ENCODE data around the gene VWA5B2.

The VWA5B2 gene

GRCh38 chr3:184249412-184250166 lies 20.2 kb downstream of the VWA5B2 start, which contains the start of gene EEF1AKMT4:
EEF1AKMT4 (plus strand) TSS chr3:184249672; CDS start chr3:184249695, 23 bp downstream.
- peaks cover 7% of the 10 kb centered on the region for H3K36me3 Mint-ChIP-seq (ENCODE audit: low read depth)
- peak in 2 of 3 experiments; percentile 47 for TF ChIP-seq CTCF (IDR thresholded peaks at IDR 0.05; ENCODE audit: unreplicated experiment in 3 of 3)
- no peaks in the 10 kb centered on the region for H3K27me3 Mint-ChIP-seq (ENCODE audit: low read depth)
- peak within 1 kb of the TSS; percentile 89 to 95 (median 94) for H3K27ac Mint-ChIP-seq
- peak within 1 kb of the TSS; percentile 93 to 98 (median 97) for H3K4me3 Mint-ChIP-seq
- H3K4me1 Mint-ChIP-seq: peaks cover 6% of the 10 kb centered on the region
- H3K9me3 Mint-ChIP-seq: no peaks in the 10 kb centered on the region

- H3K27me3 Mint-ChIP-seq (ENCODE audit: low read depth): peaks cover 2% of the 10 kb centered on the region
Measured at GRCh38 chr3:184250167-184250828, 20.9 kb downstream of the VWA5B2 start.

DNA sequence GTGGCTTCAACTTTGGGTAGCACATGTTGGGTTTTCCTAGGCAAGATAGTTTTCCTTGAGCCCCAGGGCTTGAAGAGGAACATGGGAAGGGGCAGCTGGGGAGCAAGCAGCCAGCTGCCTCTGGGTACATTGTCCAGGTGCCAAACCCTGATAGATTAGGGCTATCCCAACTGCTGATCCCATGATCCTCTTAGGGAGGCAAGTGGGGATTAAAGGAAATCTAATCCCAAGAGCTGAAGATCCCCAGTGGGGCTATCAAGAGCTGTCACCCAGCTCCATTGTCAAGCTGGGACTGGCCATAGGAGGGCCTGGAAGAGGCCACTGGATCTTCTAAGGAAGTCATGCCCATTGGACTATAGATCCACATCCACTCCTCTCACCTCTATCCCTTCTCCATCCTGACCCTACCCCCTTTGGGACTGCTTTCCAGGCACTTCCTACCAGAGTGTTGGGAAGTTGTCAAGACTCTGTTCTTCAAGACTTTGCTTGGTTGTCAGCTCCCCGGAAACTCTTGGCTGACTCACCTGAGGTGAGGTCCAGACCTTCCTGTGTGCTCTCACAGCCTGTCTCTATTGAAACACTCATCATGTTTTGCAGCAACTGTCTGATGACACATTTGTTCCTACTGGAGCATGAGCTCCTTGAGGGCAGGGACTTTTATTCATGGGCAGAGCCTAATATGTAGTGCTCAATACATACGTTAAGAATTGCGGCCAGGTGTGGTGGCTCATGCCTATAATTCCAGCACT lies 26.1 kb downstream of the VWA5B2 start:
- peaks cover 3% of the 10 kb centered on the region for H3K4me1 Mint-ChIP-seq

More at GRCh38 chr3:184250167-184250828, 20.9 kb downstream of the VWA5B2 start:
- H3K4me1 Mint-ChIP-seq: peaks cover 6% of the 10 kb centered on the region
- no peaks in the 10 kb centered on the region for H3K9me3 Mint-ChIP-seq
- peak overlapping the region; percentile 93 to 98 (median 97) for H3K4me3 Mint-ChIP-seq
- H3K36me3 Mint-ChIP-seq (ENCODE audit: low read depth): no peaks in the 10 kb centered on the region
- peak; percentile 80 to 92 (median 87) for TF ChIP-seq CTCF (IDR thresholded peaks at IDR 0.05; ENCODE audit: unreplicated experiment in 3 of 3)
- H3K27ac Mint-ChIP-seq: peak overlapping the region in 1 of 3 experiments; percentile 8

DNA sequence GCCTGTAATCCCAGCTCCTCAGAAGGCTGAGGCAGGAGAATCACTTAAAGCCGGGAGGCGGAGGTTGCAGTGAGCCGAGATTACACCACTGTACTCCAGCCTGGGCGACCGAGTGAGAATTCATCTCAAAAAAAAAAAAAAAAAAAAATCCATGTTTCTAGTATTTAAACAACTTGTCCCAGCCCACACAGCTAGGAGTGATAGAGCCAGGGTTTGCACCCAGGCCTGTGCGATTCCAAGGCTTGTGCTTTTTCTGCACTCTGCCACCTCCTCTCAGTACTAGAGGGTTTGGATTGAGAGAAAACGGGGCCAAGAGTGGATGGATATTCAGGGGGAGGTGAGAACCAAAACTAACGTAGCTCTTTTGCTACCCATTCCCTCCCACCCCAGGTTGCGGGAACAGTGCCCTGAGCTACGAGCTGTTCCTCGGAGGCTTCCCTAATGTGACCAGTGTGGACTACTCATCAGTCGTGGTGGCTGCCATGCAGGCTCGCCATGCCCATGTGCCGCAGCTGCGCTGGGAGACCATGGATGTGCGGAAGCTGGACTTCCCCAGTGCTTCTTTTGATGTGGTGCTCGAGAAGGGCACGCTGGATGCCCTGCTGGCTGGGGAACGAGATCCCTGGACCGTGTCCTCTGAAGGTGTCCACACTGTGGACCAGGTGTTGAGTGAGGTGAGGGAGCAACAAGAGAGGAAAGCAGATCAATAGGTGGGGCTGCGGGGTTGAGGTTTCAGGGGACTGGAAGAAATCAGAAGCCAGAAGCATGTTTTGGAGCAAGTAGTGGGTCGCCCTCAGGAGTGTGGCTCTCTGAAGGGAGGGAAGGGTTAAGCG lies 27.9 kb downstream of the VWA5B2 start:
- no peak for TF ChIP-seq CTCF (IDR thresholded peaks at IDR 0.05; ENCODE audit: unreplicated experiment in 3 of 3)
- Mint-ChIP-seq H3K9me3 (peaks cover 3% of the 10 kb centered on the region), H3K27me3 (ENCODE audit: low read depth) (peaks cover 60% of the 10 kb centered on the region), H3K4me3 (peak overlapping the region in 1 of 3 experiments; percentile 20), H3K36me3 (ENCODE audit: low read depth) (peaks cover 3% of the 10 kb centered on the region), H3K4me1 (peaks cover 10% of the 10 kb centered on the region), H3K27ac (no peak overlapping the region)

More for the DNA sequence above, 26.1 kb downstream of the VWA5B2 start:
- Mint-ChIP-seq H3K36me3 (ENCODE audit: low read depth) (peaks cover 3% of the 10 kb centered on the region), H3K9me3 (no peaks in the 10 kb centered on the region), H3K4me3 (no peak overlapping the region), H3K27ac (no peak overlapping the region), H3K27me3 (ENCODE audit: low read depth) (peaks cover 43% of the 10 kb centered on the region)
- no peak for TF ChIP-seq CTCF (IDR thresholded peaks at IDR 0.05; ENCODE audit: unreplicated experiment in 3 of 3)

DNA sequence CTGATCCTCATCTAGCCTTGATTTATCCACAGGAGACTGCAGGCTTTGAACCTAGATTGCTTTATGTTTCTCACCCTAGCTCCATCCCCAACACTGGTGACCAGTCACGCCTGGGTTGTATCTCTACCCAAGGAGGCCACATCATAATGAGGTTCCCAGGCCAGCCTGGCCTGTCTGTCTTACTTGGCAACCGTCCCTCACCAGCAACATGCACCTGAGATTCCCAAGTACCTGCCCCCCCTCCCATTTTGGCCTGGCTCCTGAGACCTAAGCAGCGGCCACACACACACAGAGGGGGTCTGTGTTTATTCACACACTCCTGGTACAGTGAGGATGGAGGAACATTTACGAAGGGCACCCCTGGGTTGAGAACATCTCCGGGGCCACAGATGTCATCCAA lies 29.5 kb downstream of the VWA5B2 start:
- TF ChIP-seq CTCF (IDR thresholded peaks at IDR 0.05; ENCODE audit: unreplicated experiment in 3 of 3): no peak

More for the DNA sequence above, 29.5 kb downstream of the VWA5B2 start:
- no peak overlapping the region for H3K27ac Mint-ChIP-seq
- H3K4me3 Mint-ChIP-seq: peak overlapping the region in 2 of 3 experiments; percentile 31 to 71
- H3K4me1 Mint-ChIP-seq: peaks cover 10% of the 10 kb centered on the region
- H3K9me3 Mint-ChIP-seq: peaks cover 3% of the 10 kb centered on the region
- H3K36me3 Mint-ChIP-seq (ENCODE audit: low read depth): peaks cover 3% of the 10 kb centered on the region
- peaks cover 77% of the 10 kb centered on the region for H3K27me3 Mint-ChIP-seq (ENCODE audit: low read depth)

Measured in nephron (organoid).